ENCODE measurements around the gene GNG12. TPM values are rescaled to one million over a fixed set of nuclear protein-coding genes. Genes with fewer than 3 reads are reported as not detected.

Gene GNG12
- total RNA-seq, 1 donor from 2014 or later, result 40.5 TPM

GRCh38 chr1:67827688-67828087, 5.6 kb downstream of the GNG12 start:
- Mint-ChIP-seq H3K27ac (no peak overlapping the region), H3K9me3 (no peaks in the 10 kb centered on the region), H3K36me3 (peaks cover 5% of the 10 kb centered on the region), H3K4me1 (peaks cover 22% of the 10 kb centered on the region), H3K27me3 (ENCODE audit: low read depth) (no peaks in the 10 kb centered on the region), H3K4me3 (no peak overlapping the region)
- DNase-seq (ENCODE audit: low spot score in 2 of 2, unreplicated experiment in 2 of 2), result no peak
- TF ChIP-seq, protein P1, sequence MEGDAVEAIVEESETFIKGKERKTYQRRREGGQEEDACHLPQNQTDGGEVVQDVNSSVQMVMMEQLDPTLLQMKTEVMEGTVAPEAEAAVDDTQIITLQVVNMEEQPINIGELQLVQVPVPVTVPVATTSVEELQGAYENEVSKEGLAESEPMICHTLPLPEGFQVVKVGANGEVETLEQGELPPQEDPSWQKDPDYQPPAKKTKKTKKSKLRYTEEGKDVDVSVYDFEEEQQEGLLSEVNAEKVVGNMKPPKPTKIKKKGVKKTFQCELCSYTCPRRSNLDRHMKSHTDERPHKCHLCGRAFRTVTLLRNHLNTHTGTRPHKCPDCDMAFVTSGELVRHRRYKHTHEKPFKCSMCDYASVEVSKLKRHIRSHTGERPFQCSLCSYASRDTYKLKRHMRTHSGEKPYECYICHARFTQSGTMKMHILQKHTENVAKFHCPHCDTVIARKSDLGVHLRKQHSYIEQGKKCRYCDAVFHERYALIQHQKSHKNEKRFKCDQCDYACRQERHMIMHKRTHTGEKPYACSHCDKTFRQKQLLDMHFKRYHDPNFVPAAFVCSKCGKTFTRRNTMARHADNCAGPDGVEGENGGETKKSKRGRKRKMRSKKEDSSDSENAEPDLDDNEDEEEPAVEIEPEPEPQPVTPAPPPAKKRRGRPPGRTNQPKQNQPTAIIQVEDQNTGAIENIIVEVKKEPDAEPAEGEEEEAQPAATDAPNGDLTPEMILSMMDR (IDR thresholded peaks at IDR 0.05; ENCODE audit: unreplicated experiment), result no peak

DNA sequence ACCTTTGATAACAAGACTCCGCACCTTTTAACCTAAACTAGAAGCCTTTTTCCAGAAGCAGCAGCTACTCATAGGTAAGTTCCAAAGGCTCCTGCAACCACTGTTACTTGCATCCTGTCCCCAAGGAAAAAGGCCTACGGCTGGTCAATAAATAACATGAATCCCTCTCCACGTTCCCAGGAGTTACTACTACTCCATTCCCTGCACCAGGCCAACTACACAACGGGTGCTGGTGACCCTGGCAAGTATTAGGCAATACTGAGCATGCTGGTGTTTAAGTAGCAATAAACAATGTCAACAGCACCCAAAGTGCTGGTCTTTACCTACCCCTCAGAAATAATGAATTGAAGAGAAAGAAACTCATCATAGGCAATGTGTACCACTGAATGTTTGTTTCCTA, 7.7 kb downstream of the GNG12 start:
- Mint-ChIP-seq H3K27me3 (ENCODE audit: low read depth) (no peaks in the 10 kb centered on the region), H3K36me3 (peaks cover 5% of the 10 kb centered on the region), H3K27ac (no peak overlapping the region), H3K4me1 (peaks cover 5% of the 10 kb centered on the region), H3K9me3 (no peaks in the 10 kb centered on the region), H3K4me3 (no peak overlapping the region)
- TF ChIP-seq, protein P1 (IDR thresholded peaks at IDR 0.05; ENCODE audit: unreplicated experiment), result no peak
- DNase-seq (ENCODE audit: low spot score in 2 of 2, unreplicated experiment in 2 of 2), result no peak

DNA sequence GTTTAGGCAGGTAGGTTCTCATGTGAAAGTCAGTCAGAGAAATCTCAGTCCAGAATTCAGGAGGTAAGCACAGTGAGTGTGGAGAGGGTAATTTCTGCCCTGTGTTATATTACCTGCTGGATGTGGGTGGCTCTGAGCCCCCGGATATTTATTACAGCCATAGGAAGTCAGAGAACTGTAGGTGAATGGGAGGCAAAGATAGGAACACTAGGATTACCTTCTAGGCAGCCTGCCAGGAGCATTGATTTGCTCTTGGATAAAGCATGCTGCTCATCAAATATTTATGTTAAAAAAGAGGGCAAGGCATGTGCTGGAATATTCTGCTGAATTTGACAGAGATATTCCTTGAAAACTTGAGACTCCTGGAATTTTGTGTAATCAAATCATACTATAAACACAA, 8.5 kb downstream of the GNG12 start:
- H3K27ac Mint-ChIP-seq, result no peak overlapping the region
- H3K4me3 Mint-ChIP-seq, result no peak overlapping the region

GRCh38 chr1:67823615-67824014, 9.7 kb downstream of the GNG12 start:
- Mint-ChIP-seq H3K27ac (no peak overlapping the region), H3K4me1 (peaks cover 5% of the 10 kb centered on the region), H3K27me3 (ENCODE audit: low read depth) (no peaks in the 10 kb centered on the region), H3K36me3 (peaks cover 5% of the 10 kb centered on the region), H3K4me3 (no peak overlapping the region), H3K9me3 (no peaks in the 10 kb centered on the region)
- TF ChIP-seq, protein P1 (IDR thresholded peaks at IDR 0.05; ENCODE audit: unreplicated experiment), result no peak
- DNase-seq (ENCODE audit: low spot score in 2 of 2, unreplicated experiment in 2 of 2), result no peak

More for the DNA sequence above, 8.5 kb downstream of the GNG12 start:
- Mint-ChIP-seq H3K36me3 (peaks cover 5% of the 10 kb centered on the region), H3K4me1 (peaks cover 5% of the 10 kb centered on the region), H3K27me3 (ENCODE audit: low read depth) (no peaks in the 10 kb centered on the region), H3K9me3 (no peaks in the 10 kb centered on the region)
- TF ChIP-seq, protein P1 (IDR thresholded peaks at IDR 0.05; ENCODE audit: unreplicated experiment), result no peak
- no peak for DNase-seq (ENCODE audit: low spot score in 2 of 2, unreplicated experiment in 2 of 2)

DNA sequence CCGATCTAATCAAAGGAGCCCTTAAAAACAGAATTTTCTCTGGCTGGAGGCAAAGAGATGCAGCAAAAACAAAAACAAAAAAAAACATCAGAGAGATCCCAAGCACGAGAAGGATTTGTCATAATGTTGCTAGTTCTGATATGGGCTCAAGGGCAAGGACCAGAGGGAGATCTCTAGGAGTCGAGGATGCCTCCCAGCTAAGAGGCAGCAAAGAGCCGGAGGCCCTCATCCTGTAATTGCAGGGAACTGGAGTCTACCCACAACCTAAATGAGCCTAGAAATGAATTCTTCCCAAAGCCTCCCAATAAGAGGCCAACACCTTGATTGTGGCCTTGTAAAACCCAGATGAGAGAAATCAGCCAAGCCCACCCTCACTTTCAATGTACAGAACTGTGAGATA, 12.0 kb downstream of the GNG12 start:
- no peaks in the 10 kb centered on the region for H3K9me3 Mint-ChIP-seq
- H3K27ac Mint-ChIP-seq, result no peak overlapping the region
- H3K4me3 Mint-ChIP-seq, result no peak overlapping the region
- no peaks in the 10 kb centered on the region for H3K27me3 Mint-ChIP-seq (ENCODE audit: low read depth)
- H3K4me1 Mint-ChIP-seq, result peaks cover 5% of the 10 kb centered on the region
- peaks cover 9% of the 10 kb centered on the region for H3K36me3 Mint-ChIP-seq
- no peak for DNase-seq (ENCODE audit: low spot score in 2 of 2, unreplicated experiment in 2 of 2)
- TF ChIP-seq, protein P1 (IDR thresholded peaks at IDR 0.05; ENCODE audit: unreplicated experiment), result no peak

- H3K27me3 Mint-ChIP-seq (ENCODE audit: low read depth), result no peaks in the 10 kb centered on the region
- peaks cover 15% of the 10 kb centered on the region for H3K4me1 Mint-ChIP-seq
- H3K27ac Mint-ChIP-seq, result no peak overlapping the region
- no peak for DNase-seq (ENCODE audit: low spot score in 2 of 2, unreplicated experiment in 2 of 2)
- H3K4me3 Mint-ChIP-seq, result no peak overlapping the region
- H3K36me3 Mint-ChIP-seq, result peaks cover 13% of the 10 kb centered on the region
- TF ChIP-seq, protein P1 (IDR thresholded peaks at IDR 0.05; ENCODE audit: unreplicated experiment), result no peak
- H3K9me3 Mint-ChIP-seq, result no peaks in the 10 kb centered on the region
These were observed 14.5 kb downstream of the GNG12 start for GRCh38 chr1:67818725-67819301.
